ENCODE measurements around the gene DPH1. TPM values are rescaled to one million over a fixed set of nuclear protein-coding genes. Genes with fewer than 3 reads are reported as not detected.

The DPH1 gene
- total and polyA plus RNA-seq, 8 donors: 21.8 to 74.4 (median 32.2) TPM

DNA sequence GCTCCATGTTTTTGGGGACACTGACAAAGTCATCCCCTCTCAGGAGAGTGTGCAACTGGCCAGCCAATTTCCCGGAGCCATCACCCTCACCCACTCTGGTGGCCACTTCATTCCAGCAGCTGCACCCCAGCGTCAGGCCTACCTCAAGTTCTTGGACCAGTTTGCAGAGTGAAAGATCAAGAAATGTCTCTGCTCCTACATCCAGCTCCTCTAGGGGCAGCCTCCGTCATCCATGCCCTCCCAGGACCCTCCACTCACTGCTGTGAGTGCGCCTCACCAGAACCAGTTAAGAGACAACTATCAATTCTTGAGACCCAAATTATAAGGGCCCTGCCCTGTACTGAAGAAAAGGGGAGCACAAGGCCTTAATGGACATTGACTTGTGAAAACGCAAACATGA is 13.0 kb downstream of the DPH1 start:
- no peaks in the 10 kb centered on the region for H3K27me3 ChIP-seq
- no peak for ATAC-seq
- TF ChIP-seq, protein P1, sequence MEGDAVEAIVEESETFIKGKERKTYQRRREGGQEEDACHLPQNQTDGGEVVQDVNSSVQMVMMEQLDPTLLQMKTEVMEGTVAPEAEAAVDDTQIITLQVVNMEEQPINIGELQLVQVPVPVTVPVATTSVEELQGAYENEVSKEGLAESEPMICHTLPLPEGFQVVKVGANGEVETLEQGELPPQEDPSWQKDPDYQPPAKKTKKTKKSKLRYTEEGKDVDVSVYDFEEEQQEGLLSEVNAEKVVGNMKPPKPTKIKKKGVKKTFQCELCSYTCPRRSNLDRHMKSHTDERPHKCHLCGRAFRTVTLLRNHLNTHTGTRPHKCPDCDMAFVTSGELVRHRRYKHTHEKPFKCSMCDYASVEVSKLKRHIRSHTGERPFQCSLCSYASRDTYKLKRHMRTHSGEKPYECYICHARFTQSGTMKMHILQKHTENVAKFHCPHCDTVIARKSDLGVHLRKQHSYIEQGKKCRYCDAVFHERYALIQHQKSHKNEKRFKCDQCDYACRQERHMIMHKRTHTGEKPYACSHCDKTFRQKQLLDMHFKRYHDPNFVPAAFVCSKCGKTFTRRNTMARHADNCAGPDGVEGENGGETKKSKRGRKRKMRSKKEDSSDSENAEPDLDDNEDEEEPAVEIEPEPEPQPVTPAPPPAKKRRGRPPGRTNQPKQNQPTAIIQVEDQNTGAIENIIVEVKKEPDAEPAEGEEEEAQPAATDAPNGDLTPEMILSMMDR (IDR thresholded peaks at IDR 0.05): no peak
- no peaks in the 10 kb centered on the region for H3K9me3 ChIP-seq
- no peak for FAIRE-seq
- intact Hi-C loops (cut with DNase I): loop anchor here in 1 of 3 donors (5.0 kb wide), 1 partner anchor 136 kb away; no protein-coding TSS in a partner anchor
- no peak for DNase-seq
- peak overlapping the region in 1 of 4 donors; percentile 80 for H3K27ac ChIP-seq
- H3K36me3 ChIP-seq: no peaks in the 10 kb centered on the region
- peak overlapping the region in 3 of 4 donors; percentile 63 to 81 (median 73) for H3K4me3 ChIP-seq
- WGBS, 2 donors: 85 to 88% methylated on average over 5 of the region's 5 CpGs
- H3K4me1 ChIP-seq: peaks cover 0 to 9% (median 0%) of the 10 kb centered on the region in 3 donors

DNA sequence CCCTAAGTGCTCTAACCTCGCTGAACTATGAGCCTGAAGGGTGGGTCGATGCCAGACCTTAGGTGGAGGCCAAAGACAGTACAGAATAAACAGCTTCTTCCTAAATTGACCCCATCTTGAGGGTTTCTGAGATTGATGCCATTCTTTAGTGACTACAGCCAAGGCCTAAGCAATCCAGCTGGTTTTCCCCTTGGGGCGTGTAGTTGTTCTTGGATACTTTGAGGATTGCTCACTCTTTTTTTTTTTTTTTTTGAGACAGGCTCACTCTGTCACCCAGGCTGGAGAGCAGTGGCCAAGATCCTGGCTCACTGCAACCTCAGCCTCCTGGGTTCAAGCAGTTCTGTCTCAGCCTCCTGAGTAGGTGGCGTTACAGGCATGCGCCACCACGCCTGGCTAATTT is 13.8 kb downstream of the DPH1 start:
- intact Hi-C loops (cut with DNase I): loop anchor here in 1 of 3 donors (5.0 kb wide), 1 partner anchor 136 kb away; no protein-coding TSS in a partner anchor
- Histone ChIP-seq H3K4me1 (peaks cover 4 to 12% (median 4%) of the 10 kb centered on the region in 3 donors), H3K27me3 (no peaks in the 10 kb centered on the region), H3K4me3 (no peak overlapping the region), H3K36me3 (no peaks in the 10 kb centered on the region), H3K9me3 (no peaks in the 10 kb centered on the region), H3K27ac (no peak overlapping the region)
- no peak for DNase-seq
- WGBS, 2 donors: 93 to 94% methylated on average over 6 of the region's 6 CpGs
- ATAC-seq: no peak
- no peak for FAIRE-seq
- TF ChIP-seq, protein P1 (IDR thresholded peaks at IDR 0.05): no peak

DNA sequence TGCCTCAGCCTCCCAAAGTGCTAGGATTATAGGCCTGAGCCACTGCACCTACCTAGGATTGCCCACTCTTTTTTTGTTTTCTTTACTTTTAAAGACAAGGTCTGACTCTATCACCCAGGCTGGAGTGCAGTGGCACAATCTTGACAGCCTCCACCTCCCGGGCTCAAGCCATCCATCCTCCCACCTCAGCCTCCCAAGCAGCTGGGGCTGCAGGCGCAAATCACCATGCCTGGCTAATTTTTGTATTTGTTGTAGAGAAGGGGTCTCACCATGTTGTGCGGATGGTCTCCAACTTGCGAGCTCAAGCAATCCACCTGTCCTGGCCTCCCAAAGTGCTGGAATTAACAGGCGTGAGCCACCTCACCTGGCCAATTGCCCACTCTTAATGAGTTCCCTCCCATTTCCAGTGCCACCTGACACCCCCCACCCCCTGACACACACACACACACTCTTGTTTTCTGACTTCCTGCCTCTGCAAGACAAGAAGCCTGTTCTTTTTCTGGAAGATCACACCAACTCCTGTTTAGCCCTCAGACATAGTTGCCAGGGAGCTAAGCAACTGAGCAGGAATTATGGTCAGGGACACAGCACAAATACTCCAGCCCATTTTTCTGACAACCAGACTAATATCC is 14.4 kb downstream of the DPH1 start:
- H3K27ac ChIP-seq: no peak overlapping the region
- no peak for FAIRE-seq

DNA sequence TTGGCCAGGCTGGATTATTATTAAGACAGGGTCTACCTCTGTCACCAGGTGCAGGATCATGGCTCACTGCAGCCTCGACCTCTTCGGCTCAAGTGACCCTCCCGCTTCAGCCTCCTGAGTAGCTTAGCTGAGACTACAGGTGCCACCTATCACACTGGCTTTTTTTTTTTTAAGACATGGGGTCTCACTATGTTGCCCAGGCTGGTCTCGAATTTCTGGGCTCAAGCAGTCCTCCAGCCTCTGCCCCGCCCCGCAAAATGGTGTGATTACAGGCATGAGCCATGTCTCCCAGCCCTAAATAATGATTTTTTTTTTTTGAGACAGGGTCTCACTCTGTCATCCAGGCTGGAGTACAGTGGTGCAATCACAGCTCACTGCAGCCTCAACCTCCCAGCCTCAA is 17.6 kb downstream of the DPH1 start:
- TF ChIP-seq, protein P1 (IDR thresholded peaks at IDR 0.05): no peak
- FAIRE-seq: no peak
- no peak for ATAC-seq
- intact Hi-C loops (cut with DNase I): no loop called here
- Histone ChIP-seq H3K27ac (no peak overlapping the region), H3K4me3 (no peak overlapping the region), H3K4me1 (peaks cover 9 to 17% (median 11%) of the 10 kb centered on the region in 3 donors), H3K9me3 (no peaks in the 10 kb centered on the region), H3K36me3 (no peaks in the 10 kb centered on the region), H3K27me3 (no peaks in the 10 kb centered on the region)
- no peak for DNase-seq
- 76 to 84% methylated on average over 6 of the region's 6 CpGs for WGBS, 2 donors

More for the DNA sequence above, 14.4 kb downstream of the DPH1 start:
- no peaks in the 10 kb centered on the region for H3K27me3 ChIP-seq
- ATAC-seq (no peak), DNase-seq (no peak)
- intact Hi-C loops (cut with DNase I): loop anchor here in 1 of 3 donors (5.0 kb wide), 1 partner anchor 137 kb away; no protein-coding TSS in a partner anchor
- TF ChIP-seq, protein P1 (IDR thresholded peaks at IDR 0.05): no peak
- no peak overlapping the region for H3K4me3 ChIP-seq
- WGBS, 2 donors: 92 to 96% methylated on average over 5 of the region's 5 CpGs
- H3K36me3 ChIP-seq: no peaks in the 10 kb centered on the region
- peaks cover 9 to 17% (median 10%) of the 10 kb centered on the region in 3 donors for H3K4me1 ChIP-seq
- H3K9me3 ChIP-seq: no peaks in the 10 kb centered on the region

- peak overlapping the region in 2 of 4 donors; percentile 69 to 85 for H3K4me3 ChIP-seq
- FAIRE-seq: no peak
- TF ChIP-seq, protein P1 (IDR thresholded peaks at IDR 0.05): no peak
- H3K27me3 ChIP-seq: no peaks in the 10 kb centered on the region
- DNase-seq: no peak
- H3K9me3 ChIP-seq: no peaks in the 10 kb centered on the region
- peaks cover 9 to 13% (median 11%) of the 10 kb centered on the region in 3 donors for H3K4me1 ChIP-seq
- no peak for ATAC-seq
- intact Hi-C loops (cut with DNase I): no loop called here
- 6 to 8% methylated on average over 9 of the region's 9 CpGs for WGBS, 2 donors
- no peak overlapping the region for H3K27ac ChIP-seq
- H3K36me3 ChIP-seq: no peaks in the 10 kb centered on the region
These were observed 18.9 kb downstream of the DPH1 start for GRCh38 chr17:2048805-2049204.

Measured in pancreas (tissue), 10 donors.